H1 (cell line): ENCODE results near the gene KCNH5. TPM values are rescaled to one million over a fixed set of nuclear protein-coding genes. Genes with fewer than 3 reads are reported as not detected.

Experiments
- CTCF ChIA-PET: fragments of 300-600 bp; sonication (Branson Sonifier 250); formaldehyde crosslinking; loops from one replicate; lab custom pipeline; 2021; ENCODE audit not compliant: partially characterized antibody; lab: Charles Lee
- POLR2A ChIA-PET: fragments of 300-600 bp; sonication (Branson Sonifier 250); formaldehyde crosslinking; loops from one replicate; lab custom pipeline; 2021; ENCODE audit warnings: inconsistent platforms; ENCODE audit not compliant: partially characterized antibody; lab: Charles Lee
- DNase-seq, 2 experiments: peaks; one replicate each; pipeline versions ENCODE4 v3.0.0 to v3.0.0-alpha.2; 2010 to 2022; ENCODE audit warnings: low spot score in 2 of 2, low read depth in 1 of 2, mixed read lengths in 1 of 2
- FAIRE-seq: peaks from 2 replicates; lab custom pipeline; 2011; peaks lifted over from hg19 to GRCh38; lab: Jason Lieb, UNC
- H2AFZ ChIP-seq: 2 replicates; pipeline ENCODE4 v1.8.1; 2012; ENCODE audit warnings: low read length, inconsistent platforms
- H2AK5ac ChIP-seq: 2 replicates; pipeline ENCODE4 v1.6.1; 2013; ENCODE audit warnings: low read depth, low read length
- H2BK120ac ChIP-seq: replicated peaks from 2 replicates; pipeline ENCODE3; 2013; ENCODE audit warnings: low read depth, low read length, inconsistent platforms
- H2BK12ac ChIP-seq: 2 replicates; pipeline ENCODE4 v1.6.1; 2013; ENCODE audit warnings: low read depth, low read length
- H2BK15ac ChIP-seq: 2 replicates; pipeline ENCODE4 v1.6.1; 2013; ENCODE audit warnings: low read length
- H2BK20ac ChIP-seq: 2 replicates; pipeline ENCODE4 v1.6.1; 2013; ENCODE audit warnings: low read length
- H2BK5ac ChIP-seq: 2 replicates; pipeline ENCODE4 v1.6.1; 2013; ENCODE audit warnings: low read depth, low read length
- H3K14ac ChIP-seq: 2 replicates; pipeline ENCODE4 v1.6.1; 2013; ENCODE audit warnings: inconsistent platforms; ENCODE audit not compliant: insufficient read length
- H3K18ac ChIP-seq: 2 replicates; pipeline ENCODE4 v1.6.1; 2013; ENCODE audit warnings: low read length; ENCODE audit errors: extremely low read depth
- H3K23ac ChIP-seq: 2 replicates; pipeline ENCODE4 v1.6.1; 2013; ENCODE audit warnings: inconsistent platforms; ENCODE audit not compliant: insufficient read length
- H3K23me2 ChIP-seq: 2 replicates; pipeline ENCODE4 v1.6.1; 2013; ENCODE audit warnings: low read depth, low read length
- H3K27ac ChIP-seq: 2 replicates; pipeline ENCODE4 v1.6.1; 2011; ENCODE audit warnings: low read depth, low read length, inconsistent platforms
- H3K27me3 ChIP-seq, 4 experiments: replicated peaks in 1 of 4; 1 replicate in 1 of 4; 2 replicates in 3 of 4; pipeline versions ENCODE4 v1.6.1 to v1.8.1; 2011 to 2013; ENCODE audit warnings: low read length in 3 of 4, mild to moderate bottlenecking in 3 of 4, inconsistent platforms in 2 of 4, mixed read lengths in 2 of 4, moderate library complexity in 1 of 4; ENCODE audit not compliant: control insufficient read depth in 3 of 4, insufficient read depth in 3 of 4; ENCODE audit errors: extremely low read depth in 1 of 4
- H3K36me3 ChIP-seq, 4 experiments: 2 replicates each; pipeline versions ENCODE4 v1.6.1 to v1.8.1; 2011 to 2013; ENCODE audit warnings: mild to moderate bottlenecking in 4 of 4, low read length in 3 of 4, moderate library complexity in 2 of 4, control low read depth in 1 of 4, inconsistent platforms in 1 of 4; ENCODE audit not compliant: insufficient read depth in 4 of 4, control insufficient read depth in 2 of 4
- H3K4ac ChIP-seq: replicated peaks from 2 replicates; pipeline ENCODE3; 2013; ENCODE audit warnings: low read length, low read depth, mixed read lengths, inconsistent platforms; ENCODE audit not compliant: insufficient read length
- H3K4me1 ChIP-seq, 4 experiments: replicated peaks in 1 of 4; 1 replicate in 1 of 4; 2 replicates in 3 of 4; pipeline versions ENCODE4 v1.6.1 to v1.8.1; 2011 to 2013; ENCODE audit warnings: low read length in 3 of 4, inconsistent platforms in 2 of 4, mixed read lengths in 1 of 4; ENCODE audit not compliant: insufficient read depth in 4 of 4, control insufficient read depth in 3 of 4
- H3K4me2 ChIP-seq, 2 experiments: 2 replicates each; pipeline versions ENCODE4 v1.6.1 to v1.8.1; 2011 to 2013; ENCODE audit warnings: low read depth in 2 of 2, low read length in 2 of 2, control low read depth in 1 of 2, inconsistent platforms in 1 of 2, mild to moderate bottlenecking in 1 of 2; ENCODE audit not compliant: insufficient read depth in 1 of 2
- H3K4me3 ChIP-seq, 4 experiments: fragments of 200-600, 300-600 bp in 1 of 4; sonication (generic), shearing (Covaris generic), sonication (Bioruptor Twin) in 1 of 4; 2 replicates each; pipeline versions ENCODE4 v1.5.1 to v1.8.1; 2011 to 2016; ENCODE audit warnings: low read length in 4 of 4, low read depth in 3 of 4, control low read depth in 2 of 4, inconsistent platforms in 2 of 4, mild to moderate bottlenecking in 2 of 4, mixed read lengths in 1 of 4, moderate library complexity in 1 of 4; ENCODE audit not compliant: insufficient read depth in 2 of 4; ENCODE audit errors: extremely low read depth in 1 of 4
- H3K56ac ChIP-seq: replicated peaks from 2 replicates; pipeline ENCODE3; 2013; ENCODE audit warnings: low read depth, mild to moderate bottlenecking, mixed read lengths, low read length, inconsistent platforms; ENCODE audit not compliant: insufficient read length
- H3K79me1 ChIP-seq: 2 replicates; pipeline ENCODE4 v1.6.1; 2013; ENCODE audit warnings: low read depth, low read length, control low read depth
- H3K79me2 ChIP-seq, 2 experiments: 2 replicates each; pipeline versions ENCODE4 v1.6.1 to v1.8.1; 2012 to 2013; ENCODE audit warnings: low read length in 2 of 2, mild to moderate bottlenecking in 2 of 2, inconsistent platforms in 1 of 2; ENCODE audit not compliant: insufficient read depth in 2 of 2, control insufficient read depth in 1 of 2
- H3K9ac ChIP-seq, 4 experiments: replicated peaks in 1 of 4; 1 replicate in 1 of 4; 2 replicates in 3 of 4; pipeline versions ENCODE4 v1.6.1 to v1.8.1; 2011 to 2013; ENCODE audit warnings: low read depth in 3 of 4, low read length in 3 of 4, control low read depth in 2 of 4, mild to moderate bottlenecking in 2 of 4, moderate library complexity in 2 of 4, inconsistent platforms in 1 of 4; ENCODE audit errors: extremely low read depth in 1 of 4
- H3K9me3 ChIP-seq, 2 experiments: 2 replicates each; pipeline versions ENCODE4 v1.6.1 to v1.8.1; 2012 to 2013; ENCODE audit warnings: mild to moderate bottlenecking in 2 of 2, moderate library complexity in 2 of 2, control low read depth in 1 of 2, inconsistent platforms in 1 of 2, low read depth in 1 of 2, low read length in 1 of 2, mixed read lengths in 1 of 2; ENCODE audit not compliant: insufficient read depth in 2 of 2
- H4K20me1 ChIP-seq, 2 experiments: replicated peaks in 1 of 2; 2 replicates each; pipeline versions ENCODE3 to v1.8.1; 2011 to 2013; ENCODE audit warnings: inconsistent platforms in 2 of 2, low read length in 2 of 2, mild to moderate bottlenecking in 1 of 2; ENCODE audit not compliant: insufficient read depth in 2 of 2, control insufficient read depth in 1 of 2
- H4K5ac ChIP-seq: 2 replicates; pipeline ENCODE4 v1.6.1; 2013; ENCODE audit warnings: low read length, low read depth, mixed read lengths, inconsistent platforms; ENCODE audit not compliant: insufficient read length
- H4K8ac ChIP-seq: 2 replicates; pipeline ENCODE4 v1.8.0; 2013; ENCODE audit warnings: mild to moderate bottlenecking, moderate library complexity, low read length, inconsistent platforms; ENCODE audit not compliant: insufficient read depth; ENCODE audit errors: extremely low read depth
- H4K91ac ChIP-seq: replicated peaks from 2 replicates; pipeline ENCODE3; 2013; ENCODE audit warnings: low read length, mixed read lengths, inconsistent platforms; ENCODE audit not compliant: insufficient read length
- CBX5 ChIP-seq: fragments of 300-800, 300-1000 bp; sonication (generic); IDR thresholded peaks from 2 replicates; pipeline ENCODE4 v1.7.1; 2016; ENCODE audit warnings: antibody characterized with exemption, low read length, low read depth
- CBX8 ChIP-seq: fragments of 300-800, 300-1000 bp; sonication (generic); IDR thresholded peaks from 2 replicates; pipeline ENCODE4 v1.7.1; 2016; ENCODE audit warnings: low read depth, low read length, borderline replicate concordance
- CREB1 ChIP-seq: IDR thresholded peaks from 2 replicates; pipeline ENCODE4 v1.6.1; 2012; ENCODE audit warnings: inconsistent platforms
- EZH2 ChIP-seq: fragments of 200-600 bp; sonication (generic); IDR thresholded peaks from 2 replicates; pipeline ENCODE4 v1.7.1; 2012; ENCODE audit warnings: low read depth, mild to moderate bottlenecking, moderate library complexity, low read length, inconsistent platforms; ENCODE audit not compliant: severe bottlenecking
- HDAC2 ChIP-seq, 2 experiments: fragments of 300-600 bp in 1 of 2; sonication (generic) in 1 of 2; IDR thresholded peaks; 2 replicates each; pipeline ENCODE4 v1.6.1; 2011 to 2012; ENCODE audit warnings: low read depth in 2 of 2, low read length in 2 of 2, mild to moderate bottlenecking in 2 of 2, moderate library complexity in 2 of 2, borderline replicate concordance in 1 of 2, inconsistent platforms in 1 of 2
- HDAC6 ChIP-seq: IDR thresholded peaks from one replicate; pipeline ENCODE4 v1.7.1; 2012; ENCODE audit warnings: low read depth, mild to moderate bottlenecking, inconsistent platforms, low read length, moderate library complexity
- RAD21 ChIP-seq, 2 experiments: IDR thresholded peaks in 1 of 2; conservative IDR thresholded peaks in 1 of 2; 2 replicates each; pipeline ENCODE4 v1.6.1; 2011; ENCODE audit warnings: low read depth in 2 of 2, low read length in 2 of 2, improper control_type of control experiment in 1 of 2, inconsistent platforms in 1 of 2, mild to moderate bottlenecking in 1 of 2, moderate library complexity in 1 of 2
- SIX5 ChIP-seq: IDR thresholded peaks from 2 replicates; pipeline ENCODE4 v1.6.1; 2011; ENCODE audit warnings: mild to moderate bottlenecking, low read depth, low read length
- SP4 ChIP-seq: IDR thresholded peaks from 2 replicates; pipeline ENCODE4 v1.6.1; 2012; ENCODE audit warnings: low read length, inconsistent platforms
- TAF7 ChIP-seq: optimal IDR thresholded peaks from 2 replicates; pipeline ENCODE3; 2011; ENCODE audit warnings: low read depth, mild to moderate bottlenecking, inconsistent platforms, low read length, moderate library complexity, borderline replicate concordance
- TEAD4 ChIP-seq: IDR thresholded peaks from 2 replicates; pipeline ENCODE4 v1.6.1; 2012; ENCODE audit warnings: low read depth, low read length, inconsistent platforms, mixed read lengths
- WGBS, 2 experiments: shearing (Covaris generic) in 1 of 2; methylation state at CpG; one replicate each; pipeline versions ENCODE4 v1.1.6 to v1.1.7; 2013 to 2015; ENCODE audit warnings: low lambda C conversion rate in 2 of 2, mixed read lengths in 2 of 2, inconsistent platforms in 1 of 2, low coverage in 1 of 2, missing lambda C conversion rate in 1 of 2; ENCODE audit not compliant: insufficient replicate concordance in 2 of 2, insufficient coverage in 1 of 2, insufficient read length in 1 of 2; ENCODE audit errors: extremely low coverage in 1 of 2, missing lambda C conversion rate in 1 of 2; 5-methylcytosine and 5-hydroxymethylcytosine counted together
- polyA plus RNA-seq, 7 experiments: library from polyadenylated mRNA; depleted of rRNA in 3 of 7; stranded (reverse) in 5 of 7; unstranded in 2 of 7; fragments of >200 nt in 5 of 7; fragments of 200-250 nt in 2 of 7; gene quantifications; 1 replicate in 5 of 7; 2 replicates in 1 of 7; 4 replicates in 1 of 7; pipeline versions ENCODE4 v1.2.1 to v1.2.3, GENCODE V29; 2011 to 2013; ENCODE audit warnings: missing spikeins in 2 of 7, mixed read lengths in 2 of 7
- total RNA-seq: library from RNA; stranded (reverse); fragmentation: NEBNext Ultra II Directional; extraction: Animal tissue kit (Norgen Biotek cat#: 25700); gene quantifications from 2 replicates; pipeline ENCODE4 v1.2.1, GENCODE V29; 2021
- TF ChIP-seq, protein P1 (sequence below): IDR thresholded peaks from 2 replicates; pipeline ENCODE4 v1.6.1; 2012; ENCODE audit warnings: inconsistent platforms

The KCNH5 gene
- total and polyA plus RNA-seq, 2 of the 8 experiments (the other 6 are each of a cell fraction or from before 2014, with no cell fraction given): 0.24 to 0.50 TPM

- peak overlapping the region in 1 of 4 experiments; percentile 10; a peak in 1 of 8 replicates for H3K4me3 ChIP-seq
- H2BK15ac ChIP-seq: no peak overlapping the region
- H2BK20ac ChIP-seq: peak overlapping the region; percentile 13; the same call in 1 of the 2 replicates
- no peaks in the 10 kb centered on the region for H3K79me2 ChIP-seq
- POLR2A ChIA-PET: no interaction called here
- H3K27me3 ChIP-seq: no peaks in the 10 kb centered on the region
- no peaks in the 10 kb centered on the region for H4K20me1 ChIP-seq
- CTCF ChIA-PET: no interaction called here
- no peak overlapping the region for H4K91ac ChIP-seq
- no peak overlapping the region for H3K27ac ChIP-seq
- no peaks in the 10 kb centered on the region for H3K36me3 ChIP-seq
- no peak overlapping the region for H4K5ac ChIP-seq
- H3K79me1 ChIP-seq: no peaks in the 10 kb centered on the region
- peaks cover 0 to 12% (median 4%) of the 10 kb centered on the region in 4 experiments; a peak in 3 of 7 replicates for H3K4me1 ChIP-seq
- peak overlapping the region; percentile 1 to 33; a peak in 2 of 4 replicates for H3K4me2 ChIP-seq
- no peaks in the 10 kb centered on the region for H3K23me2 ChIP-seq
- H2BK12ac ChIP-seq: no peak overlapping the region
- no peak overlapping the region for H3K56ac ChIP-seq
- no peaks in the 10 kb centered on the region; a peak in 1 of 4 replicates for H3K9me3 ChIP-seq
- H3K18ac ChIP-seq: no peak overlapping the region
- H3K14ac ChIP-seq: no peak overlapping the region
- no peak overlapping the region for H4K8ac ChIP-seq
- H3K23ac ChIP-seq: no peak overlapping the region
- H3K9ac ChIP-seq: no peak overlapping the region
- 48% methylated on average over 2 of the region's 2 CpGs; no CpG with 5 or more reads in 1 of the 2 experiments for WGBS, 2 experiments
- H2BK5ac ChIP-seq: peak overlapping the region; percentile 17; the same call in 1 of the 2 replicates
- H3K4ac ChIP-seq: no peak overlapping the region
- H2AFZ ChIP-seq: no peak overlapping the region
- H2BK120ac ChIP-seq: no peak overlapping the region
- FAIRE-seq: peak; percentile 13
- no peak for DNase-seq
- TF ChIP-seq HDAC2 (IDR thresholded peaks at IDR 0.05; ENCODE audit: borderline replicate concordance in 1 of 2, low read depth in 2 of 2, low read length in 2 of 2): no peak
- no peak for TF ChIP-seq SP4
- TF ChIP-seq TAF7: no peak
- TF ChIP-seq CREB1: no peak
- TF ChIP-seq RAD21 (IDR thresholded peaks at IDR 0.05 in 1 of 2, conservative IDR thresholded peaks at IDR 0.05 in 1 of 2; ENCODE audit: low read depth in 2 of 2, low read length in 2 of 2): no peak
- no peak for TF ChIP-seq HDAC6
- TF ChIP-seq, protein P1, sequence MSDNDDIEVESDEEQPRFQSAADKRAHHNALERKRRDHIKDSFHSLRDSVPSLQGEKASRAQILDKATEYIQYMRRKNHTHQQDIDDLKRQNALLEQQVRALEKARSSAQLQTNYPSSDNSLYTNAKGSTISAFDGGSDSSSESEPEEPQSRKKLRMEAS: no peak
- TF ChIP-seq SIX5: no peak
- TF ChIP-seq CBX8: no peak
- no peak for TF ChIP-seq CBX5
- TF ChIP-seq TEAD4: no peak
- no peak for TF ChIP-seq EZH2
- TF ChIP-seq, all 59 proteins: peak for 0
- no peak overlapping the region for H2AK5ac ChIP-seq
Measured at GRCh38 chr14:62657376-62657775, 387.9 kb downstream of the KCNH5 start.
